Measurements from ENCODE around the gene OR1E2.
"Not testable (repeated sequence)": the region's sequence is repeated elsewhere in the genome, so short reads cannot be mapped to it uniquely, and the experiment has no call there.

The OR1E2 gene, protein sequence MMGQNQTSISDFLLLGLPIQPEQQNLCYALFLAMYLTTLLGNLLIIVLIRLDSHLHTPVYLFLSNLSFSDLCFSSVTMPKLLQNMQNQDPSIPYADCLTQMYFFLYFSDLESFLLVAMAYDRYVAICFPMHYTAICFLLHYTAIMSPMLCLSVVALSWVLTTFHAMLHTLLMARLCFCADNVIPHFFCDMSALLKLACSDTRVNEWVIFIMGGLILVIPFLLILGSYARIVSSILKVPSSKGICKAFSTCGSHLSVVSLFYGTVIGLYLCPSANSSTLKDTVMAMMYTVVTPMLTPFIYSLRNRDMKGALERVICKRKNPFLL

GRCh38 chr17:3433741-3434140, at the start of gene OR1E2:
Gene OR1E2 (minus strand): TSS chr17:3433841. CDS start chr17:3433841, 0 bp downstream.
- H3K27me3 ChIP-seq (ENCODE audit: control insufficient read depth, insufficient read depth, low read length): no peaks in the 10 kb centered on the region
- no peaks in the 10 kb centered on the region for H3K4me1 ChIP-seq (ENCODE audit: control insufficient read depth, insufficient read depth, low read length)
- H3K36me3 ChIP-seq (ENCODE audit: control insufficient read depth, insufficient read depth, low read length): no peaks in the 10 kb centered on the region
- H3K9me3 ChIP-seq (ENCODE audit: control insufficient read depth, low read length): no peaks in the 10 kb centered on the region
- H3K9ac ChIP-seq (ENCODE audit: low read length): no peak within 1 kb of the TSS
- no peak within 1 kb of the TSS for H3K4me3 ChIP-seq (ENCODE audit: low read length)

DNA sequence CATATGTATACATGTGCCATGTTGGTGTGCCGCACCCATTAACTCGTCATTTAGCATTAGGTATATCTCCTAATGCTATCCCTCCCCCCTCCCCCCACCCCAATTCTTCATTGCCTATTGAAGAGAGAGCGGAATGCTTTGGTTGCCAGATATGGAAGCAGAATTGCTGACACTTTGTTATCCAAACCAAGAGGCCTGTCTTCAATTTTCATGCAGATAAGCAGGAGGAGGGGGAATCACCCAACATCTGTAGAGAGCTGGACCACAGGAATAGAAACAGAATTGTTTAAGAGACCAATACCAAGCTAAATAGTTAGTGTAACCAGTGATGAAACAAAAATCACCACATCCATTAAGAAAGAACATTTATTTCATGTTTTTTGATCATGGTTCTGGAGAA, 49.2 kb upstream of the OR1E2 start:
- H3K4me1 ChIP-seq (ENCODE audit: control insufficient read depth, insufficient read depth, low read length): no peaks in the 10 kb centered on the region
- no peaks in the 10 kb centered on the region for H3K27me3 ChIP-seq (ENCODE audit: control insufficient read depth, insufficient read depth, low read length)
- H3K9ac ChIP-seq (ENCODE audit: low read length): no peak overlapping the region
- H3K4me3 ChIP-seq (ENCODE audit: low read length): no peak overlapping the region
- no peaks in the 10 kb centered on the region for H3K36me3 ChIP-seq (ENCODE audit: control insufficient read depth, insufficient read depth, low read length)
- no peaks in the 10 kb centered on the region for H3K9me3 ChIP-seq (ENCODE audit: control insufficient read depth, low read length)

GRCh38 chr17:3479988-3480387, 46.3 kb upstream of the OR1E2 start:
- Histone ChIP-seq H3K9me3 (ENCODE audit: control insufficient read depth, low read length) (no peaks in the 10 kb centered on the region), H3K9ac (ENCODE audit: low read length) (no peak overlapping the region), H3K27me3 (ENCODE audit: control insufficient read depth, insufficient read depth, low read length) (no peaks in the 10 kb centered on the region), H3K4me1 (ENCODE audit: control insufficient read depth, insufficient read depth, low read length) (peaks cover under 1% of the 10 kb centered on the region), H3K4me3 (ENCODE audit: low read length) (no peak overlapping the region), H3K36me3 (ENCODE audit: control insufficient read depth, insufficient read depth, low read length) (no peaks in the 10 kb centered on the region)

DNA sequence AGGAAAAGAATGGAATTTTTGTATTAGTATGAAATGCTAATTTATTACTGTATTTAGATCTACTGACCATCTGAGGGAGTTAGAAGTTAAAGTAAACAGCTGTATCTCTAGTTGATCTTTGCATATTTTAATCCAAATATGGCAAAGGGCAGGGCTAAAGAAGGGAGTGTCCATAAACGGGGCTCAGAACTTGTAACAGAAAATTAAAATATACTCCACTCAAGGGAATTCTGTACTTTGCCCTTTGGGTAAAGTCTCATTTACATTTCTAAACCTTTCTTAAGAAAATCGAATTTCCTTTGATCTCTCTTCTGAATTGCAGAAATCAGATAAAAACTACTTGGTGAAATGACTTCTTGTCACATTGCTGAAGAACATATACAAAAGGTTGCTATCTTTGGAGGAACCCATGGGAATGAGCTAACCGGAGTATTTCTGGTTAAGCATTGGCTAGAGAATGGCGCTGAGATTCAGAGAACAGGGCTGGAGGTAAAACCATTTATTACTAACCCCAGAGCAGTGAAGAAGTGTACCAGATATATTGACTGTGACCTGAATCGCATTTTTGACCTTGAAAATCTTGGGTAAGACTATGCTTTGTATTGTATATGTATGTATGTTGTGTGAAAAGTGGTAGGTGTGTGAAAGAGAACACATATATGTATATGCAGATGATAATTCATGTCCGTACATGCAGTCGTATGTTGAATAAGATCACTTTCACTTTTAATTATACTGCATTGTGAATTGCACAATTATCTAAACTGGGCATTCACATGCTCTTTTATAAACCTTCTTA, 42.4 kb upstream of the OR1E2 start, which contains the start of gene ASPA:
TSS of gene ASPA (plus strand) at position 186 of the 799 bp plus-strand sequence. CDS start at position 349, 163 bp downstream.
- Histone ChIP-seq H3K9me3 (ENCODE audit: control insufficient read depth, low read length) (no peaks in the 10 kb centered on the region), H3K36me3 (ENCODE audit: control insufficient read depth, insufficient read depth, low read length) (no peaks in the 10 kb centered on the region), H3K27me3 (ENCODE audit: control insufficient read depth, insufficient read depth, low read length) (no peaks in the 10 kb centered on the region), H3K4me3 (ENCODE audit: low read length) (peak within 1 kb of the TSS; percentile 53), H3K4me1 (ENCODE audit: control insufficient read depth, insufficient read depth, low read length) (peaks cover 13% of the 10 kb centered on the region), H3K9ac (ENCODE audit: low read length) (peak within 1 kb of the TSS; percentile 70)

DNA sequence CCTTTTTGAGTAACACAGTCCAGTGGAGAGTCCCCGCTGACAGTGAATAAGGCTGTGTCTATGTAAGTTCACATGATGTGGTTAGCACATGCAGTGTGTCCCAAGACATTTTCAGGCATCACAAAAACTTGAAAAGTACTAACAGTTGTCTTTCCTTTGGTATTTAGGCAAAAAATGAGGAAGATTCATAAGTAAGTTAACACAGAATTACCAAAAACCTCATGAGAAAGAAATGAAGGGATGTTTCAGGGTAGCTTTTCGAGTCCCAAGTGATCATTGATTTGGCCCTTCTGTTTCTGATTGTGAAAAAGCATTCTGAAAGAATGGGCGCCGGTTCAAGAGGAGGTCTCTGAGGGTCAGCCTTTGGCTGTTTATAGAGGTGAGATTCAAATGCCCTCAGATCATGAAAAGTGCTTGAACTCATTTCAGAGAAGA, 41.6 kb upstream of the OR1E2 start:
- H3K4me3 ChIP-seq (ENCODE audit: low read length): no peak overlapping the region
- H3K9ac ChIP-seq (ENCODE audit: low read length): no peak overlapping the region
- H3K9me3 ChIP-seq (ENCODE audit: control insufficient read depth, low read length): no peaks in the 10 kb centered on the region

DNA sequence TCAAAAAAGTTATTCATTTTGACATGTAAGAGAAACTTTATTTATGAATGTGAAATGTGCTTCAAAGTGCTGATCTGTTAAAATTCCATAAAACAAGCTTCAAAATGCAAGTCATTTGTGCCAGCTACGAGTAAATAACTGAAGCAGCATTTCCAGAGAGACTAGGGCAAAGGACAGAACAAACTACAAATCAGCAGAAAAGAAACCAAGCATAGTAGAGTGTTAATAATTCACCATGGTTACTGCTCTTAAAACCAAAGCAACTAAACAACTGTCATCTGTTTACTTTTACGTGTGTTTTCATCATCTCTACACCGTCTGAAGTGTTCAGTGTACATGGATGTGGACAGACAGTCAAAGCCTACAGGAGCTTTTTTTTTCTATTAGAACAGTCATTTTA, 40.6 kb upstream of the OR1E2 start:
- Histone ChIP-seq H3K36me3 (ENCODE audit: control insufficient read depth, insufficient read depth, low read length) (no peaks in the 10 kb centered on the region), H3K9me3 (ENCODE audit: control insufficient read depth, low read length) (no peaks in the 10 kb centered on the region), H3K27me3 (ENCODE audit: control insufficient read depth, insufficient read depth, low read length) (no peaks in the 10 kb centered on the region), H3K9ac (ENCODE audit: low read length) (no peak overlapping the region), H3K4me3 (ENCODE audit: low read length) (no peak overlapping the region), H3K4me1 (ENCODE audit: control insufficient read depth, insufficient read depth, low read length) (peaks cover 13% of the 10 kb centered on the region)

More for the DNA sequence above, 41.6 kb upstream of the OR1E2 start:
- Histone ChIP-seq H3K4me1 (ENCODE audit: control insufficient read depth, insufficient read depth, low read length) (peaks cover 13% of the 10 kb centered on the region), H3K36me3 (ENCODE audit: control insufficient read depth, insufficient read depth, low read length) (no peaks in the 10 kb centered on the region), H3K27me3 (ENCODE audit: control insufficient read depth, insufficient read depth, low read length) (no peaks in the 10 kb centered on the region)

- no peak overlapping the region for H3K4me3 ChIP-seq (ENCODE audit: low read length)
- H3K36me3 ChIP-seq (ENCODE audit: control insufficient read depth, insufficient read depth, low read length): no peaks in the 10 kb centered on the region
- no peaks in the 10 kb centered on the region for H3K27me3 ChIP-seq (ENCODE audit: control insufficient read depth, insufficient read depth, low read length)
- H3K9ac ChIP-seq (ENCODE audit: low read length): no peak overlapping the region
- no peaks in the 10 kb centered on the region for H3K9me3 ChIP-seq (ENCODE audit: control insufficient read depth, low read length)
- peaks cover 13% of the 10 kb centered on the region for H3K4me1 ChIP-seq (ENCODE audit: control insufficient read depth, insufficient read depth, low read length)
Observed at GRCh38 chr17:3472137-3472536, 38.5 kb upstream of the OR1E2 start.

DNA sequence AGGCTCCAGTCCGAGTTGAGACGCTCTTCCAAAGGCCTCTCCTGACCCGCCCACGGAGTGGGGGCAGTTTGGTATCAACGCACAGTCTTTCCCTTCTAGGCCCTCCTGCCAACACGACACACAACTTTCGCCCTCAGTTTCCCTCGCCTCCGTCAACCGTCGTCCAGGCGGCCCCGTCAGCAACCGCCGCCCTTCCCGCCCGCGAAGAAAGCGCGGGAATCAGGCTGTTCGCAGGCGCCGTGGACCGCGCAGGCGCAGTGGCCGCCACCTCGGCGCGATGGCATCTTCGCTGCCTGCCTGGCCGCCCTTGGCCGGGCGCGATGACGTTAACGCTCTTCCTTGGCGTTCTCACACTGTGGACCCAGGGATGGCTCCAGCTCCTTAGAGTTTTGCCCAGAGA, 38.0 kb upstream of the OR1E2 start, which contains the start of gene SPATA22:
TSS of gene SPATA22 (minus strand) at position 221 of the 400 bp plus-strand sequence. CDS start 2,494 bp downstream, outside the sequence.
- peaks cover 13% of the 10 kb centered on the region for H3K4me1 ChIP-seq (ENCODE audit: control insufficient read depth, insufficient read depth, low read length)
- no peaks in the 10 kb centered on the region for H3K36me3 ChIP-seq (ENCODE audit: control insufficient read depth, insufficient read depth, low read length)
- no peaks in the 10 kb centered on the region for H3K27me3 ChIP-seq (ENCODE audit: control insufficient read depth, insufficient read depth, low read length)
- no peak within 1 kb of the TSS for H3K4me3 ChIP-seq (ENCODE audit: low read length)
- no peaks in the 10 kb centered on the region for H3K9me3 ChIP-seq (ENCODE audit: control insufficient read depth, low read length)
- no peak within 1 kb of the TSS for H3K9ac ChIP-seq (ENCODE audit: low read length)

DNA sequence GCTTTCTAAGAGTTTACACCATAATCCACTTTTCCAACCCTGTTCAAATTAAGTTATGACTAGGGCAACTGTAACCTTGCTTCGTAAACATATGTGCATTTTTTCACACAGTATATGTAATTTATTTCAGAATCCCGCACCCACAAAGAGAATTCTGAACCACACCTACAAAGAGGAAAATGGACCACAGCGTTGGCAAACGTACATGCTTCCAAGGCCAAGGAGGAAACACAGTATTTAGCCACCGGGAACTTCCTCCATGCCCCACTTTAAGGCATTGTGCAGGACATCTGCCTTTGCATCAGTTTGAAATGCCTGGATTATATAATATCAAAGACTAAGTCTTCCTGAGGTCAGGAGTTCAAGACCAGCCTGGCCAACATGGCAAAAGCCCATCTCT, 35.9 kb upstream of the OR1E2 start:
- no peak overlapping the region for H3K9ac ChIP-seq (ENCODE audit: low read length)
- no peaks in the 10 kb centered on the region for H3K9me3 ChIP-seq (ENCODE audit: control insufficient read depth, low read length)
- H3K4me1 ChIP-seq (ENCODE audit: control insufficient read depth, insufficient read depth, low read length): peaks cover 8% of the 10 kb centered on the region
- no peaks in the 10 kb centered on the region for H3K27me3 ChIP-seq (ENCODE audit: control insufficient read depth, insufficient read depth, low read length)
- no peak overlapping the region for H3K4me3 ChIP-seq (ENCODE audit: low read length)
- no peaks in the 10 kb centered on the region for H3K36me3 ChIP-seq (ENCODE audit: control insufficient read depth, insufficient read depth, low read length)

DNA sequence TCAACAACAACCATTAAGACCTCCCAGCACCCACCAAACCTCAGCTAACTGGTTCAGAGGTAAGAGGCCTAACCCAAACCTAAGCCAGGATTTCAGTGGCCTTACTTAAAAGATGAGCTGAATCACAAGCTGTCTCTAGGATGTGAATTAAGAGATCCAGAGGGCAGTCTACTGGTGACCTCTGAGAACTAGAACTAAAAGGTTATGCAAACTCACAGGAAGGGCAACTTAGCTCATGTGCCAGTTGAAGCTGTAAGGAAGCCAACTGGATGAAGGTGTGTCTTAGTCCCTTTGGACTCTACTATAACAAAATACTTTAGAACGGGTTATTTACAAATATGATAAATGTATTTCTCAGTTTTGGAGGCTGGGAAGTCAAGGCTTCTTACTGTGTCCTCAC, 32.7 kb upstream of the OR1E2 start:
- not testable (repeated sequence) for H3K27me3 ChIP-seq (ENCODE audit: control insufficient read depth, insufficient read depth, low read length); H3K4me3 ChIP-seq (ENCODE audit: low read length); H3K9me3 ChIP-seq (ENCODE audit: control insufficient read depth, low read length); H3K9ac ChIP-seq (ENCODE audit: low read length); H3K4me1 ChIP-seq (ENCODE audit: control insufficient read depth, insufficient read depth, low read length); H3K36me3 ChIP-seq (ENCODE audit: control insufficient read depth, insufficient read depth, low read length)

DNA sequence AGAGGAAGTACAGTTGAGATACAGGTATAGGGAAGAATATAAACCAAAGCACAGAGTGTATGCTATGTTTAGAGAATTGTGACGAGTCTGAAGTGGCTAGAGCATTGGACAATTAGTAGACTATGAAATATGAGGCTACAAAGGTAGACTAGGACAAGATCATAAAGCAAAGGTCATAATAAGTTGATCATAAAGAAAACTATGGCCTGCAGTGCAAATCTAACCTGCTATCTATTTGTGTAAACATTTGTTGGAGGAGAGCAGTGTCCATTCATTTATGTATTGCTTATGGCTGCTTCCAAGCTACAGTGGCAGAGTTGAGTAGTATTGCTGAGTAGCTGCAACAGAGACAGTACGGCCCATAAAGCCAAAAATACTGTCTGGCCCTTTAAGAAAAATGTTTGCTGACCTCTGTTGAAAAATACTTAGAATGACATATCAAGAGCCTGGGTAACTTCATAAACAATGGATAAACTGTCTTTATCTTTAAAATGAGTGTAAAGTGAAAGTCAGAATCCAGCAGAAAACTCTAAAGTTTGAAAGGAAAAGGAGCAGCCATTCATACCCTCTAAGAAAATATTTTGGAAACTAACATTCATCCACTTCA, 14.5 kb upstream of the OR1E2 start:
- Histone ChIP-seq H3K4me3 (ENCODE audit: low read length) (no peak overlapping the region), H3K4me1 (ENCODE audit: control insufficient read depth, insufficient read depth, low read length) (peaks cover 9% of the 10 kb centered on the region), H3K27me3 (ENCODE audit: control insufficient read depth, insufficient read depth, low read length) (no peaks in the 10 kb centered on the region), H3K9ac (ENCODE audit: low read length) (no peak overlapping the region), H3K9me3 (ENCODE audit: control insufficient read depth, low read length) (no peaks in the 10 kb centered on the region), H3K36me3 (ENCODE audit: control insufficient read depth, insufficient read depth, low read length) (no peaks in the 10 kb centered on the region)

DNA sequence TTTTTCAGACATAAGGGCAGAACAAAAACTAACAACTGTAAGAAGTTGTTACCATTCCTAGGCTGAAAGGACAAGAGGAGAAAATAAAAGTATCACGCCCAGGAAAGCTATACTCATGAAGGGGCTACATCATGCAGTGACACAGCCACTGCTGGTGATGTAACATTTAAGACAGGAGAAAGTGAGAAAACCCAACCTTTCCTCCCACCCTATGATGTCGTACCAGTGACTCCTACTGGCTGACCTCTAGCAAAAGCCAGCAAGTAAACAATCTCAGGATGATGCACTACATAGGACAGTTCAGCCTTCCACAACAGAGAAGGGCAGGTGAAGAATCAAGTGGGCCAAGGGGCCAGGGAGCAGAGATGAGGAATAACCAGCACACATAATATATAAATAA, 14.0 kb upstream of the OR1E2 start:
- no peak overlapping the region for H3K4me3 ChIP-seq (ENCODE audit: low read length)
- peaks cover 9% of the 10 kb centered on the region for H3K4me1 ChIP-seq (ENCODE audit: control insufficient read depth, insufficient read depth, low read length)
- no peak overlapping the region for H3K9ac ChIP-seq (ENCODE audit: low read length)
- no peaks in the 10 kb centered on the region for H3K27me3 ChIP-seq (ENCODE audit: control insufficient read depth, insufficient read depth, low read length)
- H3K36me3 ChIP-seq (ENCODE audit: control insufficient read depth, insufficient read depth, low read length): no peaks in the 10 kb centered on the region
- H3K9me3 ChIP-seq (ENCODE audit: control insufficient read depth, low read length): no peaks in the 10 kb centered on the region

Measured in mucosa of stomach (tissue), 1 donor.